ENCODE data around the gene CCNG1.
A peak's percentile ranks its signal among the peaks of the same experiment; 100 is the strongest.

CCNG1 gene

GRCh38 chr5:163460562-163461171 lies 23.3 kb downstream of the CCNG1 start, which contains the start of gene HMMR:
HMMR (plus strand) TSS chr5:163460632; CDS start chr5:163460693, 61 bp downstream.
- Histone ChIP-seq H3K27ac (ENCODE audit: low read length) (peak within 1 kb of the TSS; percentile 88), H3K9me3 (ENCODE audit: insufficient read depth, low read depth, low read length) (no peaks in the 10 kb centered on the region), H3K4me3 (ENCODE audit: low read length) (peak within 1 kb of the TSS; percentile 99), H3K36me3 (ENCODE audit: insufficient read depth, low read depth, low read length) (peaks cover 29% of the 10 kb centered on the region), H3K27me3 (ENCODE audit: insufficient read depth, low read length) (no peaks in the 10 kb centered on the region), H3K4me1 (ENCODE audit: insufficient read depth, low read length) (peaks cover 7% of the 10 kb centered on the region; the same call in 1 of the 2 replicates), H3K9ac (ENCODE audit: low read depth, low read length) (peak within 1 kb of the TSS; percentile 99)

- no peak overlapping the region for H3K27ac ChIP-seq (ENCODE audit: low read length)
- H3K9me3 ChIP-seq (ENCODE audit: insufficient read depth, low read depth, low read length): no peaks in the 10 kb centered on the region
These were observed 25.7 kb downstream of the CCNG1 start for GRCh38 chr5:163463063-163463435.

GRCh38 chr5:163467682-163468081 lies 30.3 kb downstream of the CCNG1 start:
- Histone ChIP-seq H3K4me3 (ENCODE audit: low read length) (no peak overlapping the region), H3K27me3 (ENCODE audit: insufficient read depth, low read length) (no peaks in the 10 kb centered on the region), H3K36me3 (ENCODE audit: insufficient read depth, low read depth, low read length) (peaks cover 80% of the 10 kb centered on the region), H3K27ac (ENCODE audit: low read length) (no peak overlapping the region), H3K9me3 (ENCODE audit: insufficient read depth, low read depth, low read length) (no peaks in the 10 kb centered on the region), H3K4me1 (ENCODE audit: insufficient read depth, low read length) (no peaks in the 10 kb centered on the region), H3K9ac (ENCODE audit: low read depth, low read length) (no peak overlapping the region)

More at GRCh38 chr5:163463063-163463435, 25.7 kb downstream of the CCNG1 start:
- Histone ChIP-seq H3K27me3 (ENCODE audit: insufficient read depth, low read length) (no peaks in the 10 kb centered on the region), H3K9ac (ENCODE audit: low read depth, low read length) (no peak overlapping the region), H3K4me1 (ENCODE audit: insufficient read depth, low read length) (peaks cover 7% of the 10 kb centered on the region; the same call in 1 of the 2 replicates), H3K36me3 (ENCODE audit: insufficient read depth, low read depth, low read length) (peaks cover 35% of the 10 kb centered on the region), H3K4me3 (ENCODE audit: low read length) (no peak overlapping the region)

GRCh38 chr5:163473635-163474243 lies 36.3 kb downstream of the CCNG1 start:
- no peak overlapping the region for H3K27ac ChIP-seq (ENCODE audit: low read length)
- no peak overlapping the region for H3K4me3 ChIP-seq (ENCODE audit: low read length)
- H3K4me1 ChIP-seq (ENCODE audit: insufficient read depth, low read length): no peaks in the 10 kb centered on the region
- H3K27me3 ChIP-seq (ENCODE audit: insufficient read depth, low read length): no peaks in the 10 kb centered on the region
- no peak overlapping the region for H3K9ac ChIP-seq (ENCODE audit: low read depth, low read length)
- peaks cover 99% of the 10 kb centered on the region for H3K36me3 ChIP-seq (ENCODE audit: insufficient read depth, low read depth, low read length)
- no peaks in the 10 kb centered on the region for H3K9me3 ChIP-seq (ENCODE audit: insufficient read depth, low read depth, low read length)

GRCh38 chr5:163475411-163475810 lies 38.0 kb downstream of the CCNG1 start:
- Histone ChIP-seq H3K4me3 (ENCODE audit: low read length) (no peak overlapping the region), H3K4me1 (ENCODE audit: insufficient read depth, low read length) (no peaks in the 10 kb centered on the region), H3K9me3 (ENCODE audit: insufficient read depth, low read depth, low read length) (no peaks in the 10 kb centered on the region), H3K36me3 (ENCODE audit: insufficient read depth, low read depth, low read length) (peaks cover 100% of the 10 kb centered on the region), H3K9ac (ENCODE audit: low read depth, low read length) (no peak overlapping the region), H3K27ac (ENCODE audit: low read length) (no peak overlapping the region), H3K27me3 (ENCODE audit: insufficient read depth, low read length) (no peaks in the 10 kb centered on the region)

- H3K27ac ChIP-seq (ENCODE audit: low read length): no peak overlapping the region
These were observed 41.0 kb downstream of the CCNG1 start for GRCh38 chr5:163478126-163478981.

GRCh38 chr5:163478982-163479271 lies 41.5 kb downstream of the CCNG1 start:
- Histone ChIP-seq H3K27ac (ENCODE audit: low read length) (no peak overlapping the region), H3K36me3 (ENCODE audit: insufficient read depth, low read depth, low read length) (peaks cover 97% of the 10 kb centered on the region), H3K4me1 (ENCODE audit: insufficient read depth, low read length) (no peaks in the 10 kb centered on the region), H3K4me3 (ENCODE audit: low read length) (no peak overlapping the region), H3K9ac (ENCODE audit: low read depth, low read length) (no peak overlapping the region), H3K27me3 (ENCODE audit: insufficient read depth, low read length) (no peaks in the 10 kb centered on the region), H3K9me3 (ENCODE audit: insufficient read depth, low read depth, low read length) (no peaks in the 10 kb centered on the region)

More at GRCh38 chr5:163478126-163478981, 41.0 kb downstream of the CCNG1 start:
- Histone ChIP-seq H3K9me3 (ENCODE audit: insufficient read depth, low read depth, low read length) (no peaks in the 10 kb centered on the region), H3K9ac (ENCODE audit: low read depth, low read length) (no peak overlapping the region), H3K36me3 (ENCODE audit: insufficient read depth, low read depth, low read length) (peaks cover 97% of the 10 kb centered on the region), H3K27me3 (ENCODE audit: insufficient read depth, low read length) (no peaks in the 10 kb centered on the region), H3K4me3 (ENCODE audit: low read length) (no peak overlapping the region), H3K4me1 (ENCODE audit: insufficient read depth, low read length) (no peaks in the 10 kb centered on the region)

- H3K4me3 ChIP-seq (ENCODE audit: low read length): no peak overlapping the region
- H3K9me3 ChIP-seq (ENCODE audit: insufficient read depth, low read depth, low read length): peaks cover 7% of the 10 kb centered on the region; the same call in 1 of the 2 replicates
- H3K27ac ChIP-seq (ENCODE audit: low read length): no peak overlapping the region
- no peaks in the 10 kb centered on the region for H3K4me1 ChIP-seq (ENCODE audit: insufficient read depth, low read length)
- no peaks in the 10 kb centered on the region for H3K27me3 ChIP-seq (ENCODE audit: insufficient read depth, low read length)
- H3K9ac ChIP-seq (ENCODE audit: low read depth, low read length): no peak overlapping the region
- peaks cover 86% of the 10 kb centered on the region for H3K36me3 ChIP-seq (ENCODE audit: insufficient read depth, low read depth, low read length)
These were observed 51.8 kb downstream of the CCNG1 start for GRCh38 chr5:163489055-163489744.

GRCh38 chr5:163489745-163490075 lies 52.3 kb downstream of the CCNG1 start:
- Histone ChIP-seq H3K36me3 (ENCODE audit: insufficient read depth, low read depth, low read length) (peaks cover 81% of the 10 kb centered on the region), H3K27ac (ENCODE audit: low read length) (no peak overlapping the region), H3K4me1 (ENCODE audit: insufficient read depth, low read length) (no peaks in the 10 kb centered on the region), H3K9ac (ENCODE audit: low read depth, low read length) (no peak overlapping the region), H3K27me3 (ENCODE audit: insufficient read depth, low read length) (no peaks in the 10 kb centered on the region), H3K9me3 (ENCODE audit: insufficient read depth, low read depth, low read length) (peaks cover 7% of the 10 kb centered on the region; the same call in 1 of the 2 replicates), H3K4me3 (ENCODE audit: low read length) (no peak overlapping the region)

All from iPS-20b (cell line).